Activated CD8-positive, alpha-beta T cell treated with anti-CD3 and anti-CD28 coated beads for 36 hours (primary cell): ENCODE data around the gene CDKAL1. TPM values are rescaled to one million over a fixed set of nuclear protein-coding genes. Genes with fewer than 3 reads are reported as not detected.
"Not testable (repeated sequence)": the region's sequence is repeated elsewhere in the genome, so short reads cannot be mapped to it uniquely, and the experiment has no call there.

ENCODE experiments used
- ATAC-seq: fragments of 200-7000 bp; cut with Tn5 transposase; one replicate; pipeline ENCODE4 v1.10.0; 2021; ENCODE audit warnings: mild to moderate bottlenecking, moderate library complexity
- CTCF ChIA-PET: fragments of 350-600 bp; sonication (Branson Sonifier 250); formaldehyde crosslinking; loops from one replicate; lab custom pipeline; 2021; ENCODE audit warnings: antibody characterized with exemption; lab: Charles Lee
- POLR2A ChIA-PET: fragments of 350-600 bp; sonication (Branson Sonifier 250); formaldehyde crosslinking; loops from one replicate; lab custom pipeline; 2021; ENCODE audit warnings: antibody characterized with exemption; lab: Charles Lee
- DNase-seq: peaks from one replicate; pipeline ENCODE4 v3.0.0-alpha.2; 2020
- H3K27ac Mint-ChIP-seq: one replicate; pipeline ENCODE4 v1.8.0; 2021; ENCODE audit warnings: mild to moderate bottlenecking, mixed read lengths
- H3K27me3 Mint-ChIP-seq: one replicate; pipeline ENCODE4 v1.8.0; 2021; ENCODE audit warnings: mixed read lengths
- H3K36me3 Mint-ChIP-seq: one replicate; pipeline ENCODE4 v1.8.0; 2021; ENCODE audit warnings: low read depth, mixed read lengths
- H3K4me1 Mint-ChIP-seq: one replicate; pipeline ENCODE4 v1.8.0; 2021; ENCODE audit warnings: low read depth, mixed read lengths
- H3K4me3 Mint-ChIP-seq: one replicate; pipeline ENCODE4 v1.8.0; 2021; ENCODE audit warnings: mild to moderate bottlenecking, moderate library complexity, mixed read lengths
- H3K9me3 Mint-ChIP-seq: one replicate; pipeline ENCODE4 v1.8.0; 2021; ENCODE audit warnings: mixed read lengths
- intact Hi-C: fragments of 100-400 bp; cut with micrococcal nuclease; formaldehyde crosslinking; loops from one replicate; pipeline ENCODE4 v1.10.0; 2022
- total RNA-seq, 2 experiments: library from RNA; stranded (reverse); gene quantifications; one replicate each; pipeline ENCODE4 v1.2.3, GENCODE V29; 2021
- TF ChIP-seq, protein P1 (sequence below): fragments of 200-600 bp; IDR thresholded peaks from one replicate; pipeline ENCODE4 v1.8.0; 2022; ENCODE audit warnings: antibody characterized with exemption, mild to moderate bottlenecking

CDKAL1 gene
- total RNA-seq, 2 experiments from 2014 or later: 21.6 to 23.6 TPM

DNA sequence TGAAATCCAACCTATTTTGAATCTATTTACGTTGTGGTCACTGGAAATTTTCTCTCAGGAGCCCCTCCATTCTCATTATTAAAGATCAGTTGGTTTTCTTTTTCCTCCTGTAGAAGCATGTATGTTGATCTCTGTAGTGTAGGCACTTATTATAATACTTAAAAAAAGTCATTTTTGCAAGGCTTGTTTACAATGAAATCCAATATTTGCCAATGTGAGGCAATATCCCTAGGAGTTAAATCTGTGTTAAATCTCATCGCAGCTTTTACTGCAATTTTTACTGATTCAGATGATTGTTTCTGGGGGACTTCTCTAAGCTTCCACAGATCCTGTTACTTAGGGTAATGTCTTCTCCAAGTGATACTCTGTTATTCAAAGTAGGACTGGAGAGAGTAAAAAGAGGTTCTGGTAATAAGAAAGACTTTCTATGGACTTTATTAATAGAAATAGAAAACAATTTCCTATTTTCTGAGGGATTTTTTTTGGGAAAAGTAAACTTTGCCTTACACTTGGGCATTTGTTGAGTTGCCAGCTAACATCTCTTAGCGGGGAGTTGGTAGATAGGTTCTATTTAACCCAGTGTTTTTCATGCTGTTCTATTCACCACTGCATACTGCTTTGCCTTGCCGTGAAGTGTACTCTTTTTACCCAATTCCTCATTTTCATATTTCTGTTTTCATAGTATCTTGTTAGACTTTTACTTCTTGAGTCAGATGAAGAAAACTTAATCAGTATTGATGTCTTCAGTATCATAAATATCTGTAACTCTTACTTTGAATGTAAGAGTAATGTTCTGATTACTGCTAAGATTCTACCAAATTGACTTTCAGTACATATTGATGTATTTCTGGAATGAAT, 48.6 kb downstream of the CDKAL1 start:
- Mint-ChIP-seq H3K4me3 (no peak overlapping the region), H3K4me1 (peaks cover 14% of the 10 kb centered on the region), H3K27ac (no peak overlapping the region), H3K36me3 (peaks cover 21% of the 10 kb centered on the region), H3K27me3 (no peaks in the 10 kb centered on the region), H3K9me3 (no peaks in the 10 kb centered on the region)
- DNase-seq: no peak
- CTCF ChIA-PET: no interaction called here
- TF ChIP-seq, protein P1, sequence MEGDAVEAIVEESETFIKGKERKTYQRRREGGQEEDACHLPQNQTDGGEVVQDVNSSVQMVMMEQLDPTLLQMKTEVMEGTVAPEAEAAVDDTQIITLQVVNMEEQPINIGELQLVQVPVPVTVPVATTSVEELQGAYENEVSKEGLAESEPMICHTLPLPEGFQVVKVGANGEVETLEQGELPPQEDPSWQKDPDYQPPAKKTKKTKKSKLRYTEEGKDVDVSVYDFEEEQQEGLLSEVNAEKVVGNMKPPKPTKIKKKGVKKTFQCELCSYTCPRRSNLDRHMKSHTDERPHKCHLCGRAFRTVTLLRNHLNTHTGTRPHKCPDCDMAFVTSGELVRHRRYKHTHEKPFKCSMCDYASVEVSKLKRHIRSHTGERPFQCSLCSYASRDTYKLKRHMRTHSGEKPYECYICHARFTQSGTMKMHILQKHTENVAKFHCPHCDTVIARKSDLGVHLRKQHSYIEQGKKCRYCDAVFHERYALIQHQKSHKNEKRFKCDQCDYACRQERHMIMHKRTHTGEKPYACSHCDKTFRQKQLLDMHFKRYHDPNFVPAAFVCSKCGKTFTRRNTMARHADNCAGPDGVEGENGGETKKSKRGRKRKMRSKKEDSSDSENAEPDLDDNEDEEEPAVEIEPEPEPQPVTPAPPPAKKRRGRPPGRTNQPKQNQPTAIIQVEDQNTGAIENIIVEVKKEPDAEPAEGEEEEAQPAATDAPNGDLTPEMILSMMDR: no peak
- intact Hi-C loops: no loop called here
- no peak for ATAC-seq
- POLR2A ChIA-PET: no interaction called here

DNA sequence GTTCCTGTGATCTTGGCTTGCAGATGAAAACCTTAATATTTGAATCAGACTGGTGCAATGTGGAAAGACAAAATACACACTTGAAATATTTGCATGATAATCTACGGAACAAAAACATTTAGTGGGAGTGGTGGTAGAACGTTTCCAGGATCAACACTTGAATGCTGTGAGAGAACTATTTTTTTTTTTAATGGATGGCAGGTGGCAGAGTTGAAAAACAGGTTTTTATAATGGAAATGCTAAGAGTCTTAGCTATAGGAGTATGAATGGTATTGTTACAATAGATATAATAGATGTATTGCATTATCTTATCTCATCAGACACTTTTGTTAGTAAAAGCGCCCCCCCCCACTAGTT, 49.2 kb downstream of the CDKAL1 start:
- no peak overlapping the region for H3K27ac Mint-ChIP-seq
- no peak for DNase-seq
- H3K4me1 Mint-ChIP-seq: peaks cover 18% of the 10 kb centered on the region
- peaks cover 21% of the 10 kb centered on the region for H3K36me3 Mint-ChIP-seq
- ChIA-PET POLR2A (no interaction called here), CTCF (no interaction called here)
- TF ChIP-seq, protein P1: no peak
- H3K9me3 Mint-ChIP-seq: no peaks in the 10 kb centered on the region
- ATAC-seq: no peak
- no peaks in the 10 kb centered on the region for H3K27me3 Mint-ChIP-seq
- intact Hi-C loops: no loop called here
- H3K4me3 Mint-ChIP-seq: no peak overlapping the region

DNA sequence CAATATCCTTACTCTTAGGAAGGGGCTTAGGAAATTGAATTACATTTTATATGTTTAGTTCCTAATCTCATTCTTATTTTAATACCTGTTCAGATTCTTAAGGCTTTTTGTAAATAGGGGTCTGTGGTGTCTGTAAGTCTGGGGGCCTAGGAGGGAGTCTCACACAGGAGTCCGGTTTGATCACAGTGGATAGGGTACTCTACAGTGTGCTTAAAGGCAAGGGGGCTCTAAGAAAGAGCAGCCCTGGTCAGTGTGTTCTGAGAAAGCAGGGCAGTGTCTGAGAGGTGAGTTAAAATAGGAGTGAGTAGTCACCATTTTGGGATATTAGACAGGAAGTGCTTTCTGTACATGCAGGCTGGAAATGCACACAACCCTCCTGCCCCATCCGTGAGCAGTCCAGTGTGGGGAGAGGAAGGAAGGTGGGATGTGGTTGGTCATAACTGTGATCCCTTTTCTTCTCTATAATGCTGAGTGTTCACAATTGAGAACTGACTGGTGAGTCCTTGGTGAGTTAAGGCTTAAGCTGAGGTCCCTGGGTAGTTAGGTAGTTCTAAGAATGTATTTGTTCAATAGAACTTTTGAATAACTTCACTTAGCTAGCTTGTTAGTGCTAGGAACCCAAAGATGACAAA, 50.0 kb downstream of the CDKAL1 start:
- no peak for ATAC-seq
- Mint-ChIP-seq H3K36me3 (peaks cover 19% of the 10 kb centered on the region), H3K9me3 (no peaks in the 10 kb centered on the region), H3K4me3 (no peak overlapping the region), H3K4me1 (peaks cover 22% of the 10 kb centered on the region), H3K27ac (no peak overlapping the region), H3K27me3 (no peaks in the 10 kb centered on the region)
- DNase-seq: no peak
- TF ChIP-seq, protein P1: no peak
- intact Hi-C loops: no loop called here
- CTCF ChIA-PET: no interaction called here
- POLR2A ChIA-PET: no interaction called here

DNA sequence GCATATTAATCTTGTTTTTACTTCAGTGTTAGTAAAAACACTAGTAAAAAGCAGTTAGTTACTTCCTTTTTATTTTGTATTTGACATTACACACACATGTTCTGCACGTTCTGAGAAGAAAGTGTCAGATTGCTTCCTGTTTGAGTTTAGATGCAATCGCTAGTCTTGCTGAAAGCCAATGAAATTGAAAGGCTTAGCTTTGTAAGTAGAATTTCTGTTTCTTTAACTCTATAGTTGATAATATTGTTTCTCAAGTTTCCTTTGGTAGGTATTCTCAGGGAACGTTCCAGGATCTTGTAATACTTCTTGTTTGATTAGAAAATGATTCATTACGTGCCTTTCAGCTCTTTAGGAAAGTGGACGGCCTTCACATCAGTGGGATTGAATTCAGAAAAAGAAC, 55.0 kb downstream of the CDKAL1 start:
- intact Hi-C loops: no loop called here
- ATAC-seq: no peak
- POLR2A ChIA-PET: no interaction called here
- peaks cover 20% of the 10 kb centered on the region for H3K4me1 Mint-ChIP-seq
- H3K27me3 Mint-ChIP-seq: no peaks in the 10 kb centered on the region
- H3K4me3 Mint-ChIP-seq: no peak overlapping the region
- TF ChIP-seq, protein P1: no peak
- peaks cover 48% of the 10 kb centered on the region for H3K36me3 Mint-ChIP-seq
- CTCF ChIA-PET: no interaction called here
- no peak for DNase-seq
- H3K27ac Mint-ChIP-seq: peak overlapping the region; percentile 25
- peaks cover 4% of the 10 kb centered on the region for H3K9me3 Mint-ChIP-seq

DNA sequence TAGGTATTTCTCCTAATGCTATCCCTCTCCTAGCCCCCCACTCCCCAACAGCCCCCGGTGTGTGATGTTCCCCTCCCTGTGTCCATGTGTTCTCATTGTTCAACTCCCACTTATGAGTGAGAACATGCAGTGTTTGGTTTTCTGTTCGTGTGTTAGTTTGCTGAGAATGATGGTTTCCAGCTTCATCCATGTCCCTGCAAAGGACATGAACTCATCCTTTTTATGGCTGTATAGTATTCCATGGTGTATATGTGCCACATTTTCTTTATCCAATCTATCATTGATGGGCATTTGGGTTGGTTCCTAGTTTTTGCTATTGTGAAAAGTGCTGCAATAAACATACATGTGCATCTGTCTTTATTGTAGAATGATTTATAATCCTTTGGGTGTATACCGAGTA, 56.2 kb downstream of the CDKAL1 start:
- DNase-seq, H3K9me3 Mint-ChIP-seq, H3K4me3 Mint-ChIP-seq, H3K27ac Mint-ChIP-seq, CTCF ChIA-PET, POLR2A ChIA-PET, H3K27me3 Mint-ChIP-seq, ATAC-seq, intact Hi-C loops: not testable (repeated sequence)
- Mint-ChIP-seq H3K4me1 (peaks cover 22% of the 10 kb centered on the region), H3K36me3 (peaks cover 52% of the 10 kb centered on the region)

DNA sequence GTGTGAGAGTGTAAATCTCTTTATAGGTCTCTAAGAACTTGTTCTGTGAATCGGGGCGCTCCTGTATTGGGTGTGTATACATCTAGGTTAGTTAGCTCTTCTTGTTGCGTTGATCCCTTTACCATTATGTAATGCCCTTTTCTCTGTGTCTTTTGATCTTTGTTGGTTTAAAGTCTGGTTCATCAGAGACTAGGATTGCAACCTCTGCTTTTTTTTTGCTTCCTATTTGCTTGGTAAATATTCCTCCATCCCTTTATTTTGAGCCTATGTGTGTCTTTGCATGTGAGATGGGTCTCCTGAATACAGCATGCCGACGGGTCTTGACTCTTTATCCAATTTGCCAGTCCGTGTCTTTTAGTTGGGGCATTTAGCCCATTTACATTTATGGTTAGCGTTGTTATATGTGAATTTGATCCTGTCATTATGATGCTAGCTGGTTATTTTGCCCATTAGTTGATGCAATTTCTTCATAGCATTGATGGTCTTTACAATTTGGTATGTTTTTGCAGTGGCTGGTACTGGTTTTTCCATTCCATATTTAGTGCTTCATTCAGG, 60.1 kb downstream of the CDKAL1 start:
- H3K27me3 Mint-ChIP-seq, intact Hi-C loops, H3K9me3 Mint-ChIP-seq, CTCF ChIA-PET, DNase-seq, H3K4me3 Mint-ChIP-seq, H3K27ac Mint-ChIP-seq, H3K4me1 Mint-ChIP-seq, POLR2A ChIA-PET, ATAC-seq: not testable (repeated sequence)
- H3K36me3 Mint-ChIP-seq: peaks cover 59% of the 10 kb centered on the region
